ENCODE results near the gene COL27A1. TPM values are rescaled to one million over a fixed set of nuclear protein-coding genes. Genes with fewer than 3 reads are reported as not detected.

The COL27A1 gene
- total and polyA plus RNA-seq, 2 donors from 2014 or later, result 13.6 to 45.6 TPM

- Histone ChIP-seq H3K9me3 (ENCODE audit: control insufficient read depth in 2 of 3, insufficient read depth in 1 of 3, low read length in 3 of 3) (no peaks in the 10 kb centered on the region), H3K4me1 (ENCODE audit: control insufficient read depth in 2 of 3, insufficient read depth in 2 of 3, low read depth in 1 of 3, low read length in 3 of 3) (no peaks in the 10 kb centered on the region), H3K36me3 (ENCODE audit: control insufficient read depth in 2 of 3, insufficient read depth in 3 of 3, low read length in 3 of 3) (no peaks in the 10 kb centered on the region), H3K9ac (ENCODE audit: low read length in 3 of 3) (no peak overlapping the region), H3K27me3 (ENCODE audit: control insufficient read depth, insufficient read depth, low read length) (no peaks in the 10 kb centered on the region), H3K4me3 (ENCODE audit: low read length in 3 of 3) (no peak overlapping the region), H3K27ac (ENCODE audit: low read depth in 2 of 2, low read length in 2 of 2) (no peak overlapping the region)
- FAIRE-seq (no peak), DNase-seq (no peak)
- no peak for TF ChIP-seq CTCF (IDR thresholded peaks at IDR 0.05; ENCODE audit: borderline replicate concordance, extremely low read depth, insufficient read depth)
- intact Hi-C loops (cut with DNase I), result no loop called here
Observed at GRCh38 chr9:114228016-114228808, 72.9 kb downstream of the COL27A1 start.

GRCh38 chr9:114229295-114229694 is 74.0 kb downstream of the COL27A1 start:
- Histone ChIP-seq H3K9me3 (ENCODE audit: control insufficient read depth in 2 of 3, insufficient read depth in 1 of 3, low read length in 3 of 3) (no peaks in the 10 kb centered on the region), H3K27ac (ENCODE audit: low read depth in 2 of 2, low read length in 2 of 2) (no peak overlapping the region), H3K36me3 (ENCODE audit: control insufficient read depth in 2 of 3, insufficient read depth in 3 of 3, low read length in 3 of 3) (no peaks in the 10 kb centered on the region), H3K4me3 (ENCODE audit: low read length in 3 of 3) (no peak overlapping the region), H3K27me3 (ENCODE audit: control insufficient read depth, insufficient read depth, low read length) (no peaks in the 10 kb centered on the region), H3K9ac (ENCODE audit: low read length in 3 of 3) (no peak overlapping the region), H3K4me1 (ENCODE audit: control insufficient read depth in 2 of 3, insufficient read depth in 2 of 3, low read depth in 1 of 3, low read length in 3 of 3) (peaks cover 0 to under 1% (median 0%) of the 10 kb centered on the region in 3 donors)
- intact Hi-C loops (cut with DNase I), result no loop called here
- DNase-seq (no peak), FAIRE-seq (no peak)
- TF ChIP-seq CTCF (IDR thresholded peaks at IDR 0.05; ENCODE audit: borderline replicate concordance, extremely low read depth, insufficient read depth), result no peak

- TF ChIP-seq CTCF (IDR thresholded peaks at IDR 0.05; ENCODE audit: borderline replicate concordance, extremely low read depth, insufficient read depth), result no peak
- FAIRE-seq (no peak), DNase-seq (no peak)
- H3K4me3 ChIP-seq (ENCODE audit: low read length in 3 of 3), result no peak overlapping the region
- H3K27me3 ChIP-seq (ENCODE audit: control insufficient read depth, insufficient read depth, low read length), result no peaks in the 10 kb centered on the region
- H3K4me1 ChIP-seq (ENCODE audit: control insufficient read depth in 2 of 3, insufficient read depth in 2 of 3, low read depth in 1 of 3, low read length in 3 of 3), result peaks cover 0 to 3% (median 0%) of the 10 kb centered on the region in 3 donors
- H3K9me3 ChIP-seq (ENCODE audit: control insufficient read depth in 2 of 3, insufficient read depth in 1 of 3, low read length in 3 of 3), result no peaks in the 10 kb centered on the region
- no peak overlapping the region for H3K27ac ChIP-seq (ENCODE audit: low read depth in 2 of 2, low read length in 2 of 2)
- no peak overlapping the region for H3K9ac ChIP-seq (ENCODE audit: low read length in 3 of 3)
- H3K36me3 ChIP-seq (ENCODE audit: control insufficient read depth in 2 of 3, insufficient read depth in 3 of 3, low read length in 3 of 3), result no peaks in the 10 kb centered on the region
- intact Hi-C loops (cut with DNase I), result no loop called here
Observed at GRCh38 chr9:114230068-114230467, 74.7 kb downstream of the COL27A1 start.

All from kidney (tissue), 14 donors.